Stimulated activated CD8-positive, alpha-beta memory T cell treated with anti-CD3 and anti-CD28 coated beads, Interleukin-7, amount 100 ng/mL, for 1 hour (primary cell): Measurements from ENCODE around the gene CELF1.
"Not testable (repeated sequence)": the region's sequence is repeated elsewhere in the genome, so short reads cannot be mapped to it uniquely, and the experiment has no call there.

Experiments
- DNase-seq, 2 donors: peaks; one replicate each; pipeline ENCODE4 v3.0.0-alpha.2; 2020; ENCODE audit warnings: low read depth in 2 of 2

The CELF1 gene

GRCh38 chr11:47573321-47573720 lies 20.4 kb upstream of the CELF1 start:
- DNase-seq = no peak

GRCh38 chr11:47572715-47573255 lies 19.9 kb upstream of the CELF1 start:
- no peak for DNase-seq

GRCh38 chr11:47571895-47572294 lies 19.0 kb upstream of the CELF1 start:
- no peak for DNase-seq

GRCh38 chr11:47571357-47571729 lies 18.4 kb upstream of the CELF1 start:
- DNase-seq = no peak

- no peak for DNase-seq
Measured at GRCh38 chr11:47570651-47571356, 17.9 kb upstream of the CELF1 start.

- no peak for DNase-seq
Measured at GRCh38 chr11:47569646-47570045, 16.7 kb upstream of the CELF1 start.

- no peak for DNase-seq
Measured at GRCh38 chr11:47566149-47566698, 13.3 kb upstream of the CELF1 start.

- DNase-seq = peak in 1 of 2 donors; percentile 11
Measured at GRCh38 chr11:47565340-47566148, 12.6 kb upstream of the CELF1 start, which contains the start of gene PTPMT1. Gene PTPMT1 (plus strand): TSS chr11:47565599. CDS start chr11:47565623, 24 bp downstream.

- DNase-seq = no peak
Measured at GRCh38 chr11:47564933-47565339, 12.0 kb upstream of the CELF1 start.

GRCh38 chr11:47564366-47564765 lies 11.4 kb upstream of the CELF1 start:
- not testable (repeated sequence) for DNase-seq

GRCh38 chr11:47562393-47562792 lies 9.5 kb upstream of the CELF1 start:
- DNase-seq = not testable (repeated sequence)

- DNase-seq = no peak
Measured at GRCh38 chr11:47560426-47560825, 7.5 kb upstream of the CELF1 start.

GRCh38 chr11:47558695-47559094 lies 5.8 kb upstream of the CELF1 start:
- DNase-seq = no peak

GRCh38 chr11:47557004-47557403 lies 4.1 kb upstream of the CELF1 start:
- not testable (repeated sequence) for DNase-seq

- DNase-seq = no peak
Measured at GRCh38 chr11:47553406-47553743, 443 bp upstream of the CELF1 start.

GRCh38 chr11:47552056-47552565 lies 821 bp downstream of the CELF1 start:
- peak in 1 of 2 donors; percentile 5 for DNase-seq

- no peak for DNase-seq
Measured at GRCh38 chr11:47551086-47551485, 1.8 kb downstream of the CELF1 start.

GRCh38 chr11:47550288-47551047 lies 2.5 kb downstream of the CELF1 start:
- no peak for DNase-seq

GRCh38 chr11:47546274-47546673 lies 6.7 kb downstream of the CELF1 start:
- not testable (repeated sequence) for DNase-seq

- no peak for DNase-seq
Measured at GRCh38 chr11:47545298-47545697, 7.6 kb downstream of the CELF1 start.

GRCh38 chr11:47541070-47541469 lies 11.9 kb downstream of the CELF1 start:
- no peak for DNase-seq

- no peak for DNase-seq
Measured at GRCh38 chr11:47539681-47540039, 13.3 kb downstream of the CELF1 start.
